Heart left ventricle (tissue), 13 donors: ENCODE results near the gene CLDN11.

ENCODE experiments used
- CTCF ChIP-seq, 12 donors: fragments of 200-600 bp; sonication (generic) in 4 of 12; IDR thresholded peaks; one replicate each; pipeline versions ENCODE4 v1.5.0 to v1.8.0; 2018 to 2022; ENCODE audit warnings: antibody characterized with exemption in 12 of 12, mild to moderate bottlenecking in 5 of 12
- POLR2A ChIP-seq, 2 donors: fragments of 450-650 bp; IDR thresholded peaks; one replicate each; pipeline ENCODE4 v1.6.1; 2017; ENCODE audit warnings: antibody characterized with exemption in 2 of 2, mild to moderate bottlenecking in 2 of 2, moderate library complexity in 2 of 2
- donor health status: ischemic (EF 13 %, LVEDD 7.1; RV severe dilation, severe dysfunction).
- donor health status: DM: no; HTN: yes; CAD: no.
- donor health status: DM: no; HTN: no; CAD: no.
- donor health status: ischemic (EF 25% LVEDD 6.9; RV normal size, moderate dysfunction).
- donor health status: ischemic (EF 25% LVEDD 5.7; RV mildly dilated, moderate dysfunction).
- donor health status: ischemic (EF 35%, LVEDD 5.7; RV mildly dilated, moderate dysfunction).
- donor health status: nonischemic (EF 11% LVEDD 7.7; RV severe dilation, severe dysfunction).
- donor health status: DM: yes; HTN: yes; CAD: no.
- donor health status: PGD.
- donor health status: ischemic (EF 29% LVEDD 5.4; RV normal size, mild dysfunction).
- donor health status: nonischemic (EF 23%, LVEDD 6.1; RV moderate dilation, normal function).

GRCh38 chr3:170463011-170463410 lies 44.3 kb downstream of the CLDN11 start:
- TF ChIP-seq CTCF (IDR thresholded peaks at IDR 0.05) (no peak), POLR2A (IDR thresholded peaks at IDR 0.05) (no peak)
